Activated CD4-positive, alpha-beta T cell treated with anti-CD3 and anti-CD28 coated beads, Interleukin-2, Interleukin-4, amounts not matched to agents 100 ng/mL and 50 ng/mL, durations not matched to agents 16 hours and 8 hours (primary cell): ENCODE data around the gene STK11.
A peak's percentile ranks its signal among the peaks of the same experiment; 100 is the strongest.

ENCODE experiments used
- DNase-seq: peaks from one replicate; pipeline ENCODE4 v3.0.0-alpha.2; 2020; ENCODE audit warnings: low spot score

STK11 gene

GRCh38 chr19:1262623-1263123 lies 57.1 kb downstream of the STK11 start:
- no peak for DNase-seq

DNA sequence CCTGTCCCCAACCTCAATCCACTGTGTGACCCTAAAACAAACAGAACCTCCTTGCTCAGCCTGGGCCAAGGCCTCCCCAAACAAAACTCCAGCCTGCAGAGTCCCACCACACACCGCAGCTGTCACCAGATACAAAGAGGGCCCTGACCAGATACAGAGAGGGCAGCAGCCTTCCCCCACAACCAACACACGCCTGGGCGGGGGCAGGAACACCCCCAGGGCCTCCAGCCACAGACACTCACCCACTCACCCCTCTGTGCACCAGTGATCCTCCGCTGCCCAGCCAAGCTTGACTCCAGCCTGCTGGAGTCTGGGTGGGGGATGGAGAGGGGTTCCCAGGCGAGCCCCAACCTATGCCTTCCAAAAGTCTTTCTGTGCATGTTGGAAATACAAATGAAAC lies 57.6 kb downstream of the STK11 start:
- DNase-seq: no peak

DNA sequence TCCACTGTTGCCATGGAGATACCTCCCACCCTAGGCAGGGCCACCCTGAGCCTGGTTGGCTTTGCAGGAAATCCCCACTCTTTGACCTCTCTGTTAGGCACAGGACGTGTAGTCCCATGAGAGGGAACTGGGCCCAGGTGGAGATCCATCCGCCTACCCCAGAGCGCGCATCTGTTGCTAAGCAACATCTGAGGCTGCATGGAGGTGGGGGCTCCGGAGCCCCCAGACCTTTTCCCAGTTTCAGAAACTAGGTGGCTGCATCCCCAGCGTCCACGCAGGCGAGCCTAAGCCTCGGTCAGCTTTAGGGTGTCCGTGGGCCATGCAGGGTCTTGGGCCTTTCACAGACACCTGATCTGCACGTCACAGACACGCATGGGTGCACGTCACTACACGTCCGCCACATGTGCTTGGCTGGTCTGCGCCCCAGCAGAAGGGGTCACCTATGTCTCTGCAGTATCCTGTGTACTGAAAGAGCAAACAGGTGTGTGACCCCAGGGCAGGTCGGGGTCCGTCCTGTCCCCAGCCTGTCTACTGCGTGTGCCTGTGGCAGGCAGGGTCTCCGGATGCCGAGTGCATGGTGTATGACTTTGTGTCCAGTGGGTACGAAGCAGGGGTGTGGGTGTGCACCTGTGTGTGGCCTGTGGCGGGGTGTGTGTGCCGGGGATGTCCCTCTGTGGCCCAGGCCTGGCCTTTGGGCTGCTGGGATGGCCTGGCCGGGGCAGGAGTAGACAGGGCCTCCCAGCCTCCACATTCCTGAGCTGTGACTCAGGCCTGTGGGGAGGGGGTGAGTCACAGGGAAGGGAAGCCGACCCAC lies 59.4 kb downstream of the STK11 start:
- no peak for DNase-seq

GRCh38 chr19:1265615-1266128 lies 60.1 kb downstream of the STK11 start:
- DNase-seq: no peak

- DNase-seq: peak; percentile 90
Observed at GRCh38 chr19:1266129-1266915, 60.7 kb downstream of the STK11 start.

DNA sequence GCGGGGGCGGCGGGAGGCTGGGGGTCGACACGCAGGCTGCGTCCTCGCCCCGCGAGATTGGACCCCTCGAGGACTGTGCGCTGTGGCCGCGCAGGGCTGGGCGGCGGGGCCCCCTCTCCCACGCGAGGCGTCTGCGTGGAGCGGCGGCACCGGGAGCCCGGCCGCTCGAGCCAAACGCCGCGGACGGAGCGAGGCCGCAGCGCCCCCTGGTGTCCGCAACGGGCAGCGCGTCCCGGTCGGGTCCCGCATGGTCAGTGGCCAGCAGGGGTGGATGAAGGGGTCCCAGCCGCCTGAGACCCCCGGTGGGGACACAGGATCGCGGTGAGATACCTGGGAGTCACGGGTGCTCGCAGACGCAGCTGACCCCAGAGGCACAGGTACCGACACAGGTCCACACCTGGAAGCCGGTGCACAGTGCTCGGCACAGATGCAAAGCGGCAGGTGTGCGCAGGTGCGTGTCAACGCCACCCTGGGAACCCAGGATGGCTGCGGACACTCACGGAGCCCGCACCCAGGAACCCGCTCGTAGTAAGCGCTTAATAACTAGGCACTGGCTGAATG lies 61.4 kb downstream of the STK11 start:
- no peak for DNase-seq

- DNase-seq: no peak
Observed at GRCh38 chr19:1267477-1268225, 62.1 kb downstream of the STK11 start.

DNA sequence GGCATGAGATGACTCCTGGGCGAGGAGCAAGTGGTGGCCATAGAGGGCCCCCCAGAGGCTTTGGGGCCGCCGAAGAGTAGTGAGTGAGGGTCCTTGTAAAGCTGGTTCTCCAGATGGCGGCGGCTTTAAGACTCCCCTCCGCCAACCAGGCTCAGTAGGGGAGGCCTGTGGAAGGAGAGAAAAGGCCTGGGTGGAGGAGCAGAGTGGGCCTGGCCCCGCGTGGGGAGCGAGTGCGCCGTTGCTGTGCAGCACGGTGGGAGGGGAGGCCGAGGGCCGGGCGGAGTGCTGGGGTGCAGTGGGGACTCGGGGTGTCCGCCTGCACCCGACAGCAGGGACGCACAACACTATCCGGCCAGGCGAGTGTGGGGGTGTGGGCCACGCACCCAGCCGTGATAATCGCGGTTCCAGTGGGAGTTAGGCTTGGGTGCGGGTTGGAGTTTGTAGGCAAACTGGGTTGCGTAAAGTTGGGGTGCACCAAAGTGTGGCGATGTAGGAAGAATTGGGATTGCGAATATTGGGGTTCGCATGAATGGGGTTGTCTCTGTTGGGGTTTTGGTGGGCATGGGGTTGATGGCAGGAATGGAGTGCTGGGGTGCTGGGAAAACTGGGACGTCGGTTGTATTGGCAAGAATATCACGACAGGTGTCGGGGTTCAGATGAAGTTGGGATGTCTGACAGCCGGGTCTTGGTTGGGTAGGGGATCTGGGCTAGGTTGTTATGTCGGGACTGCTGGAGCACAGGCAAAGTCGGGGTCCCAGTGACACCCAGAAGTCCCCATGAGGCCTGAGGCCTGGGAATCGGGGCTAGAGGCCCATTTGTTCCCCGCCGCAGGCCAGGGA lies 62.9 kb downstream of the STK11 start:
- no peak for DNase-seq

- DNase-seq: peak; percentile 99
Observed at GRCh38 chr19:1269065-1269477, 63.5 kb downstream of the STK11 start, which contains the start of gene CIRBP. CIRBP (plus strand) TSS chr19:1269332; CDS start chr19:1270934, 1,602 bp downstream.

GRCh38 chr19:1269478-1270212 lies 64.1 kb downstream of the STK11 start:
- peak; percentile 87 for DNase-seq

DNA sequence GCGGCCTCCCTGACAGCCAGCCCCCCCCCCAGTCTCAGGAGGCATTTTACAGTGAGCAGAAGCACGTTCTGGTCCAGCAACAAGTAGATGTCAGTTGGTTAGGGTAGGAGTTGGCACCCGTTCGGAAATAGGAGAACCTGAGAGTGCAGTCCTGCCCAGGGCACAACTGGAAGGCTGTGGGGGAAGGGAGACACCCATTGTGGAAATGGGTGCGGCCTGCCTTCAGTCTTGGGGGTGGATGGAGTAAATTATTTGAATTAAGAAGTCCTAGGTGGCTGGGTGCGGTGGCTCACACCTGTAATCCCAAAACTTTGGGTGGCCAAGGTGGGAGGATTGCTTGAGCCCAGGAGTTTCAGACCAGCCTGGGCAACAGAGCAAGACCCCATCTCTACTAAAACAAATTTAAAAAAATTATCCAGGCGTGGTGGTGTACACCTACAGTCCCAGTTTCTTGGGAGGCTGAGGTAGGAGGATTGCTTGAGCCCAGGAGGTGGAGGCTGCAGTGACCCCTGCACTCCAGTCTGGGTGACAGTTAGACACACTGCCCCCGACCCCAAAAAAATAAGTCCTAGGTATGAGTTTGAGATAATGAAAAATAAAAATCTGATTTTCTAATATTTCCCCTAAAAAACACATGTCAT lies 64.8 kb downstream of the STK11 start:
- peak; percentile 39 for DNase-seq

DNA sequence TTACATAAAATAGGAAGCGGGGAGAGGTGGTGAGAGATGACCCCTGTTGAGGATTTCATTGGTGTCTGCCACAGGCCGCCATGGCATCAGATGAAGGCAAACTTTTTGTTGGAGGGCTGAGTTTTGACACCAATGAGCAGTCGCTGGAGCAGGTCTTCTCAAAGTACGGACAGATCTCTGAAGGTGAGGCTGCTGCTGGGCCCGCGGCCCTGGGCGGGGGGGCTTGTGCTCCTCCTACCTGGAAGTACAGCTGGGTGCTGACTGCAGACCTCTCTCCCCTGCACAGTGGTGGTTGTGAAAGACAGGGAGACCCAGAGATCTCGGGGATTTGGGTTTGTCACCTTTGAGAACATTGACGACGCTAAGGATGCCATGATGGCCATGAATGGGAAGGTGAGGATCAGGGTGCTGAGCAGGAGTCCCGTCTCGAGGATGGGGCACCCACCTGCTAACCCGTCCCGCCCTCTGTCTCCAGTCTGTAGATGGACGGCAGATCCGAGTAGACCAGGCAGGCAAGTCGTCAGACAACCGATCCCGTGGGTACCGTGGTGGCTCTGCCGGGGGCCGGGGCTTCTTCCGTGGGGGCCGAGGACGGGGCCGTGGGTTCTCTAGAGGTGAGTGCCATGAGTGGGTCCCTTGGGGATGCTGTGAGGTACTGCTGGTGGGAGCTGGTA lies 65.4 kb downstream of the STK11 start:
- DNase-seq: no peak

- DNase-seq: no peak
Observed at GRCh38 chr19:1271528-1272422, 66.2 kb downstream of the STK11 start.

DNA sequence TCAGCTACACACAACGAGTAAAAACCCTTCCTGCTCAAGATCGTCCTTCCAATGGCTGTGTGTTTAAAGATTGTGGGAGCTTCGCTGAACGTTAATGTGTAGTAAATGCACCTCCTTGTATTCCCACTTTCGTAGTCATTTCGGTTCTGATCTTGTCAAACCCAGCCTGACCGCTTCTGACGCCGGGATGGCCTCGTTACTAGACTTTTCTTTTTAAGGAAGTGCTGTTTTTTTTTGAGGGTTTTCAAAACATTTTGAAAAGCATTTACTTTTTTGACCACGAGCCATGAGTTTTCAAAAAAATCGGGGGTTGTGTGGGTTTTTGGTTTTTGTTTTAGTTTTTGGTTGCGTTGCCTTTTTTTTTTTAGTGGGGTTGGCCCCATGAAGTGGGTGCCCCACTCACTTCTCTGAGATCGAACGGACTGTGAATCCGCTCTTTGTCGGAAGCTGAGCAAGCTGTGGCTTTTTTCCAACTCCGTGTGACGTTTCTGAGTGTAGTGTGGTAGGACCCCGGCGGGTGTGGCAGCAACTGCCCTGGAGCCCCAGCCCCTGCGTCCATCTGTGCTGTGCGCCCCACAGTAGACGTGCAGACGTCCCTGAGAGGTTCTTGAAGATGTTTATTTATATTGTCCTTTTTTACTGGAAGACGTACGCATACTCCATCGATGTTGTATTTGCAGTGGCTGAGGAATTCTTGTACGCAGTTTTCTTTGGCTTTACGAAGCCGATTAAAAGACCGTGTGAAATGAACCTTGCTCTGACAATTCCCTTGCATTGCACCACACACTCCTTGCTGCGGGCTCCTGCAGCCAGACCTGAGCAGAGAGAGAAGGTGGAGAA lies 67.1 kb downstream of the STK11 start:
- DNase-seq: no peak

GRCh38 chr19:1273263-1274041 lies 67.9 kb downstream of the STK11 start:
- DNase-seq: no peak
